Fibroblast of lung (primary cell): ENCODE data around the gene RRP36.

Experiments
- EZH2 ChIP-seq: IDR thresholded peaks from 2 replicates; pipeline ENCODE4 v1.5.1; 2012; ENCODE audit warnings: low read length, control low read depth, mild to moderate bottlenecking; ENCODE audit errors: missing control alignments
- TF ChIP-seq, protein P1 (sequence below), 2 donors: IDR thresholded peaks in 1 of 2; conservative IDR thresholded peaks in 1 of 2; 1 replicate in 1 of 2; 2 replicates in 1 of 2; pipeline ENCODE4 v1.5.1; 2011 to 2012; ENCODE audit warnings: low read length in 2 of 2, control low read depth in 1 of 2, inconsistent platforms in 1 of 2, low read depth in 1 of 2, mild to moderate bottlenecking in 1 of 2

DNA sequence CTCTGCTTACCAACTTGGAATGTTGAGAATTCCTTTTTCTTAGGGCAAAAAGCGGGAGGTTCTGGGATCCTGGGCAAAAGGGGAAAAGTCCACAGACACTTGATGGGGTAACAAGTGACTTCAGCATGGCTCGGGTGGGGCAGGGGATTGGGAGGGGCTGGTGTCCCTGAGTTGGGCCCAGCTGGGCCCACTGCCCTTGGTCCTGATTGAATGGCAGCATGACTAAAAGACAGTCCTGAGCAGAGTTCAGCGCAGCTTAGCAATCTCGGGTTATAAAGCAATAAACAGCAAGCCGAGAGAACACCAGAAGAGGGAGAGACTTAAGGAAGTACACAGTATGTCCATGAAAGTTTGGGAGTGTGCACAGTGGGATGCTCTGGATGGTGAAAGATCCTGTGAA, 31.5 kb upstream of the RRP36 start:
- TF ChIP-seq, protein P1, sequence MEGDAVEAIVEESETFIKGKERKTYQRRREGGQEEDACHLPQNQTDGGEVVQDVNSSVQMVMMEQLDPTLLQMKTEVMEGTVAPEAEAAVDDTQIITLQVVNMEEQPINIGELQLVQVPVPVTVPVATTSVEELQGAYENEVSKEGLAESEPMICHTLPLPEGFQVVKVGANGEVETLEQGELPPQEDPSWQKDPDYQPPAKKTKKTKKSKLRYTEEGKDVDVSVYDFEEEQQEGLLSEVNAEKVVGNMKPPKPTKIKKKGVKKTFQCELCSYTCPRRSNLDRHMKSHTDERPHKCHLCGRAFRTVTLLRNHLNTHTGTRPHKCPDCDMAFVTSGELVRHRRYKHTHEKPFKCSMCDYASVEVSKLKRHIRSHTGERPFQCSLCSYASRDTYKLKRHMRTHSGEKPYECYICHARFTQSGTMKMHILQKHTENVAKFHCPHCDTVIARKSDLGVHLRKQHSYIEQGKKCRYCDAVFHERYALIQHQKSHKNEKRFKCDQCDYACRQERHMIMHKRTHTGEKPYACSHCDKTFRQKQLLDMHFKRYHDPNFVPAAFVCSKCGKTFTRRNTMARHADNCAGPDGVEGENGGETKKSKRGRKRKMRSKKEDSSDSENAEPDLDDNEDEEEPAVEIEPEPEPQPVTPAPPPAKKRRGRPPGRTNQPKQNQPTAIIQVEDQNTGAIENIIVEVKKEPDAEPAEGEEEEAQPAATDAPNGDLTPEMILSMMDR (conservative IDR thresholded peaks at IDR 0.05 in 1 of 2, IDR thresholded peaks at IDR 0.05 in 1 of 2; ENCODE audit: low read depth in 1 of 2, low read length in 2 of 2): no peak
- no peak for TF ChIP-seq EZH2
